ENCODE measurements around the gene UNC93B1.

UNC93B1 gene

DNA sequence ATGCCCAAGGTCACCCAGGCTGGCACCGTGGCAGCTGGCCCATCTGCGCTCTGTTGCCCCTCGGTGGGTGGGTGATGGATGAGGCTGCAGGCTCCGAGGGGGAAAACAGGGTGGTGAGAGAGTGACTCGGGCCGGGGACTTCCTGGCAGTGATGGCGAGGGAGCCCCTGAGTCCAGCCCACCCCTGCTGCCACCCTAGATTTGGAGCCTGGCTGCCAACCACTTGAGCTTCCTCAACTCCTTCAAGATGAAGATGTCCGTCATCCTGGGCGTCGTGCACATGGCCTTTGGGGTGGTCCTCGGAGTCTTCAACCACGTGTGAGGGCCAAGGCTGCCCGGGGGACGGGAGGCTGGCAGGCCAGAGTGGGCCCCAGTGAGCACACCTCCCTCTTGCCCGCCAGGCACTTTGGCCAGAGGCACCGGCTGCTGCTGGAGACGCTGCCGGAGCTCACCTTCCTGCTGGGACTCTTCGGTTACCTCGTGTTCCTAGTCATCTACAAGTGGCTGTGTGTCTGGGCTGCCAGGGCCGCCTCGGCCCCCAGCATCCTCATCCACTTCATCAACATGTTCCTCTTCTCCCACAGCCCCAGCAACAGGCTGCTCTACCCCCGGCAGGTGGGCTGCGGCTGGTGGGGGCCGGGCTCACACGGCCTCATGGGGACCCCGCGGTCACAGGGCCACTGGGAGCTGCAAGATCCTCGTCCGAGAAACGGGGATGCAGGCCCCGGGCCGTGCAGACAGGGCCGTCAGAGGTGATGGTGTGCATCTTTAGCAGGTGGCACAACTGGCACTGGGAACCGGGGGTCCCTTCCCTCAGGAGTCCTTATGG lies 45.0 kb upstream of the UNC93B1 start:
- H3K36me3 ChIP-seq (ENCODE audit: insufficient read depth, low read length): no peaks in the 10 kb centered on the region
- H2AFZ ChIP-seq (ENCODE audit: low read depth, low read length): no peak overlapping the region
- H4K20me1 ChIP-seq (ENCODE audit: insufficient read depth, low read length): no peaks in the 10 kb centered on the region
- H3K9ac ChIP-seq (ENCODE audit: low read depth, low read length): no peak overlapping the region
- no peak overlapping the region for H3K4me3 ChIP-seq (ENCODE audit: low read depth in 1 of 2, low read length in 2 of 2)
- H3K79me2 ChIP-seq (ENCODE audit: insufficient read depth, low read length): no peaks in the 10 kb centered on the region
- TF ChIP-seq, protein P1, sequence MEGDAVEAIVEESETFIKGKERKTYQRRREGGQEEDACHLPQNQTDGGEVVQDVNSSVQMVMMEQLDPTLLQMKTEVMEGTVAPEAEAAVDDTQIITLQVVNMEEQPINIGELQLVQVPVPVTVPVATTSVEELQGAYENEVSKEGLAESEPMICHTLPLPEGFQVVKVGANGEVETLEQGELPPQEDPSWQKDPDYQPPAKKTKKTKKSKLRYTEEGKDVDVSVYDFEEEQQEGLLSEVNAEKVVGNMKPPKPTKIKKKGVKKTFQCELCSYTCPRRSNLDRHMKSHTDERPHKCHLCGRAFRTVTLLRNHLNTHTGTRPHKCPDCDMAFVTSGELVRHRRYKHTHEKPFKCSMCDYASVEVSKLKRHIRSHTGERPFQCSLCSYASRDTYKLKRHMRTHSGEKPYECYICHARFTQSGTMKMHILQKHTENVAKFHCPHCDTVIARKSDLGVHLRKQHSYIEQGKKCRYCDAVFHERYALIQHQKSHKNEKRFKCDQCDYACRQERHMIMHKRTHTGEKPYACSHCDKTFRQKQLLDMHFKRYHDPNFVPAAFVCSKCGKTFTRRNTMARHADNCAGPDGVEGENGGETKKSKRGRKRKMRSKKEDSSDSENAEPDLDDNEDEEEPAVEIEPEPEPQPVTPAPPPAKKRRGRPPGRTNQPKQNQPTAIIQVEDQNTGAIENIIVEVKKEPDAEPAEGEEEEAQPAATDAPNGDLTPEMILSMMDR (IDR thresholded peaks at IDR 0.05; ENCODE audit: borderline replicate concordance, extremely low read depth, low read length, poor library complexity, severe bottlenecking): no peak
- TF ChIP-seq EZH2 (IDR thresholded peaks at IDR 0.05; ENCODE audit: borderline replicate concordance, low read depth, low read length, severe bottlenecking): no peak
- H3K4me2 ChIP-seq (ENCODE audit: insufficient read depth, low read length): no peak overlapping the region
- no peaks in the 10 kb centered on the region for H3K4me1 ChIP-seq (ENCODE audit: insufficient read depth, low read length)
- ATAC-seq (ENCODE audit: insufficient read depth, low read depth) (no peak), DNase-seq (no peak)
- no peaks in the 10 kb centered on the region for H3K9me3 ChIP-seq (ENCODE audit: insufficient read depth, low read length, severe bottlenecking)
- H3K27me3 ChIP-seq (ENCODE audit: insufficient read depth, low read length, poor library complexity): no peaks in the 10 kb centered on the region
- no peak overlapping the region for H3K27ac ChIP-seq (ENCODE audit: low read length)

DNA sequence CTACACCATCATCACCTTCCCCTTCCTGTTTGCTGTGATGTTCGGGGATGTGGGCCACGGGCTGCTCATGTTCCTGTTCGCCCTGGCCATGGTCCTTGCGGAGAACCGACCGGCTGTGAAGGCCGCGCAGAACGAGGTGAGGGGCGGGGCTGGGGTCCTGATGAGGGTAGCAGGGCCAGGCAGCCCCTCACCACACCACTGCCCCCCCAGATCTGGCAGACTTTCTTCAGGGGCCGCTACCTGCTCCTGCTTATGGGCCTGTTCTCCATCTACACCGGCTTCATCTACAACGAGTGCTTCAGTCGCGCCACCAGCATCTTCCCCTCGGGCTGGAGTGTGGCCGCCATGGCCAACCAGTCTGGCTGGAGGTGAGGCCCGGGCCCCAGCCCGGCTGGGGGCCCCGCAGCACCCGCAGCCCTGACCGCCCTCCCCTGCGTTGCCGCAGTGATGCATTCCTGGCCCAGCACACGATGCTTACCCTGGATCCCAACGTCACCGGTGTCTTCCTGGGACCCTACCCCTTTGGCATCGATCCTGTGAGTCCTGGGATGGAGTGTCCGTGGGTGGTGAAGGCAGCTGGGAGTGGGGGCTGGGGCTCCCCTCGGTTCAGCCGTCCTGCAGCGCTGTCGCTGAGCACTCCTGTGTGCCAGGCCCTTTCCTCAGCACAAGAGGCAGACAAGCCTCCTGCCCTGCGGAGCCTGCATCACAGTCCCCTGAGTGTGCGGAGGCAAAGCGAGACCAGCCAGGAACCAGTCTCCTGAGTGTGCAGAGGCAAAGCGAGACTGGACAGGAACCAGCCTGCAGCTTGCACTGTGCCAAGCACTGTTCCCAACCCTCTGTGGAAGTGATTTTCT lies 43.8 kb upstream of the UNC93B1 start:
- Histone ChIP-seq H3K4me1 (ENCODE audit: insufficient read depth, low read length) (no peaks in the 10 kb centered on the region), H3K27ac (ENCODE audit: low read length) (no peak overlapping the region), H3K4me3 (ENCODE audit: low read depth in 1 of 2, low read length in 2 of 2) (no peak overlapping the region), H3K27me3 (ENCODE audit: insufficient read depth, low read length, poor library complexity) (no peaks in the 10 kb centered on the region), H3K4me2 (ENCODE audit: insufficient read depth, low read length) (no peak overlapping the region), H3K36me3 (ENCODE audit: insufficient read depth, low read length) (no peaks in the 10 kb centered on the region), H3K9me3 (ENCODE audit: insufficient read depth, low read length, severe bottlenecking) (no peaks in the 10 kb centered on the region), H3K9ac (ENCODE audit: low read depth, low read length) (no peak overlapping the region), H4K20me1 (ENCODE audit: insufficient read depth, low read length) (no peaks in the 10 kb centered on the region), H2AFZ (ENCODE audit: low read depth, low read length) (no peak overlapping the region), H3K79me2 (ENCODE audit: insufficient read depth, low read length) (no peaks in the 10 kb centered on the region)
- DNase-seq: no peak
- no peak for TF ChIP-seq EZH2 (IDR thresholded peaks at IDR 0.05; ENCODE audit: borderline replicate concordance, low read depth, low read length, severe bottlenecking)
- TF ChIP-seq, protein P1 (IDR thresholded peaks at IDR 0.05; ENCODE audit: borderline replicate concordance, extremely low read depth, low read length, poor library complexity, severe bottlenecking): no peak
- ATAC-seq (ENCODE audit: insufficient read depth, low read depth): no peak

- TF ChIP-seq, protein P1 (IDR thresholded peaks at IDR 0.05; ENCODE audit: borderline replicate concordance, extremely low read depth, low read length, poor library complexity, severe bottlenecking): no peak
- TF ChIP-seq EZH2 (IDR thresholded peaks at IDR 0.05; ENCODE audit: borderline replicate concordance, low read depth, low read length, severe bottlenecking): no peak
- Histone ChIP-seq H2AFZ (ENCODE audit: low read depth, low read length) (no peak overlapping the region), H3K4me2 (ENCODE audit: insufficient read depth, low read length) (no peak overlapping the region), H3K4me1 (ENCODE audit: insufficient read depth, low read length) (peaks cover 9% of the 10 kb centered on the region), H3K27me3 (ENCODE audit: insufficient read depth, low read length, poor library complexity) (no peaks in the 10 kb centered on the region), H3K79me2 (ENCODE audit: insufficient read depth, low read length) (no peaks in the 10 kb centered on the region), H4K20me1 (ENCODE audit: insufficient read depth, low read length) (no peaks in the 10 kb centered on the region), H3K9me3 (ENCODE audit: insufficient read depth, low read length, severe bottlenecking) (no peaks in the 10 kb centered on the region), H3K36me3 (ENCODE audit: insufficient read depth, low read length) (no peaks in the 10 kb centered on the region), H3K27ac (ENCODE audit: low read length) (no peak overlapping the region), H3K9ac (ENCODE audit: low read depth, low read length) (no peak overlapping the region), H3K4me3 (ENCODE audit: low read depth in 1 of 2, low read length in 2 of 2) (no peak overlapping the region)
- DNase-seq (no peak), ATAC-seq (ENCODE audit: insufficient read depth, low read depth) (no peak)
Measured at GRCh38 chr11:68044898-68045351, 41.0 kb upstream of the UNC93B1 start.

All from DND-41 (cell line).